ENCODE measurements around the gene RBFOX2. TPM values are rescaled to one million over a fixed set of nuclear protein-coding genes. Genes with fewer than 3 reads are reported as not detected.

Gene RBFOX2
- total and polyA plus RNA-seq, 12 donors, result 15.7 to 86.6 (median 69.8) TPM

GRCh38 chr22:36029406-36029755, 757 bp upstream of the RBFOX2 start:
- no peak for TF ChIP-seq POLR2A (IDR thresholded peaks at IDR 0.05)
- TF ChIP-seq, protein P1, sequence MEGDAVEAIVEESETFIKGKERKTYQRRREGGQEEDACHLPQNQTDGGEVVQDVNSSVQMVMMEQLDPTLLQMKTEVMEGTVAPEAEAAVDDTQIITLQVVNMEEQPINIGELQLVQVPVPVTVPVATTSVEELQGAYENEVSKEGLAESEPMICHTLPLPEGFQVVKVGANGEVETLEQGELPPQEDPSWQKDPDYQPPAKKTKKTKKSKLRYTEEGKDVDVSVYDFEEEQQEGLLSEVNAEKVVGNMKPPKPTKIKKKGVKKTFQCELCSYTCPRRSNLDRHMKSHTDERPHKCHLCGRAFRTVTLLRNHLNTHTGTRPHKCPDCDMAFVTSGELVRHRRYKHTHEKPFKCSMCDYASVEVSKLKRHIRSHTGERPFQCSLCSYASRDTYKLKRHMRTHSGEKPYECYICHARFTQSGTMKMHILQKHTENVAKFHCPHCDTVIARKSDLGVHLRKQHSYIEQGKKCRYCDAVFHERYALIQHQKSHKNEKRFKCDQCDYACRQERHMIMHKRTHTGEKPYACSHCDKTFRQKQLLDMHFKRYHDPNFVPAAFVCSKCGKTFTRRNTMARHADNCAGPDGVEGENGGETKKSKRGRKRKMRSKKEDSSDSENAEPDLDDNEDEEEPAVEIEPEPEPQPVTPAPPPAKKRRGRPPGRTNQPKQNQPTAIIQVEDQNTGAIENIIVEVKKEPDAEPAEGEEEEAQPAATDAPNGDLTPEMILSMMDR (IDR thresholded peaks at IDR 0.05), result no peak
- H3K9me3 ChIP-seq (replicated peaks in 1 of 3), result no peaks in the 10 kb centered on the region
- intact Hi-C loops (cut with DNase I), result loop anchor here in 1 of 2 donors (10.0 kb wide), 1 partner anchor 65 kb away; no protein-coding TSS in a partner anchor
- no peak for DNase-seq
- H3K27me3 ChIP-seq, result no peaks in the 10 kb centered on the region
- H3K4me1 ChIP-seq (replicated peaks in 1 of 2), result peaks cover 7 to 11% of the 10 kb centered on the region in 2 donors
- H3K27ac ChIP-seq, result peak overlapping the region in 2 of 5 donors; percentile 84 to 96
- H3K36me3 ChIP-seq (replicated peaks in 1 of 2), result no peaks in the 10 kb centered on the region
- peak overlapping the region in 2 of 4 donors; percentile 80 to 98 for H3K4me3 ChIP-seq
- 36 to 49% (median 48%) methylated on average over 7 of the region's 7 CpGs for WGBS, 4 donors

GRCh38 chr22:36027935-36028645, 534 bp downstream of the RBFOX2 start:
- no peaks in the 10 kb centered on the region for H3K36me3 ChIP-seq (replicated peaks in 1 of 2)
- H3K27me3 ChIP-seq, result no peaks in the 10 kb centered on the region
- intact Hi-C loops (cut with DNase I), result loop anchor here in 1 of 2 donors (10.0 kb wide), 1 partner anchor 63 kb away; no protein-coding TSS in a partner anchor
- TF ChIP-seq, protein P1 (IDR thresholded peaks at IDR 0.05), result no peak
- TF ChIP-seq POLR2A (IDR thresholded peaks at IDR 0.05), result peak in 1 of 2 donors; percentile 13
- H3K4me3 ChIP-seq, result peak overlapping the region; percentile 68 to 98 (median 76)
- peak in 5 of 7 donors; percentile 33 to 55 (median 42) for DNase-seq
- peaks cover 7 to 14% of the 10 kb centered on the region in 2 donors for H3K4me1 ChIP-seq (replicated peaks in 1 of 2)
- H3K9me3 ChIP-seq (replicated peaks in 1 of 3), result no peaks in the 10 kb centered on the region
- H3K27ac ChIP-seq, result peak overlapping the region; percentile 42 to 96 (median 84)
- WGBS, 4 donors, result 0 to 1% (median 0%) methylated on average over 12 to 86 of the region's 87 CpGs

DNA sequence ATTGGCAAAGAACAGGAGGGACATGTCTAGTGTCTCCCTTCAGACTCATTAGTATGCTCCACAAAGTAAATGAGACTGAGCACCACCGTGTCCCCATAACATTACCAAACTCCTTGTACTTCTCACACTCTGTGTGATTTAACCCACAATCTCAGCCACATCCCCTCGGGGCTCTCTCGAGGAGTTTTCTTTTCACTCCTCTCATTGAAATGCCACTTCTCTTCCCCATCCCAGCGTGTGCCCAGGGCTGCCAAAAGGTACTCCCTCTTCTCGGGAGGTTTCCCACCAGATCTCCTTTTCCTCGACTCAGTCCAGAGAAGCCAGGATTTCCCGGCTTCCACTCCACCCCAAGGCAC, 1.1 kb downstream of the RBFOX2 start:
- H3K9me3 ChIP-seq (replicated peaks in 1 of 3), result no peaks in the 10 kb centered on the region
- DNase-seq, result peak in 2 of 7 donors; percentile 24
- H3K36me3 ChIP-seq (replicated peaks in 1 of 2), result no peaks in the 10 kb centered on the region
- TF ChIP-seq POLR2A (IDR thresholded peaks at IDR 0.05), result no peak
- TF ChIP-seq, protein P1 (IDR thresholded peaks at IDR 0.05), result no peak
- 0 to 1% (median 1%) methylated on average over 7 of the region's 7 CpGs for WGBS, 4 donors
- H3K27ac ChIP-seq, result peak overlapping the region; percentile 42 to 96 (median 84)
- peaks cover 9 to 19% of the 10 kb centered on the region in 2 donors for H3K4me1 ChIP-seq (replicated peaks in 1 of 2)
- intact Hi-C loops (cut with DNase I), result loop anchor here in 1 of 2 donors (10.0 kb wide), 1 partner anchor 63 kb away; no protein-coding TSS in a partner anchor
- H3K4me3 ChIP-seq, result peak overlapping the region; percentile 68 to 98 (median 76)
- H3K27me3 ChIP-seq, result no peaks in the 10 kb centered on the region

DNA sequence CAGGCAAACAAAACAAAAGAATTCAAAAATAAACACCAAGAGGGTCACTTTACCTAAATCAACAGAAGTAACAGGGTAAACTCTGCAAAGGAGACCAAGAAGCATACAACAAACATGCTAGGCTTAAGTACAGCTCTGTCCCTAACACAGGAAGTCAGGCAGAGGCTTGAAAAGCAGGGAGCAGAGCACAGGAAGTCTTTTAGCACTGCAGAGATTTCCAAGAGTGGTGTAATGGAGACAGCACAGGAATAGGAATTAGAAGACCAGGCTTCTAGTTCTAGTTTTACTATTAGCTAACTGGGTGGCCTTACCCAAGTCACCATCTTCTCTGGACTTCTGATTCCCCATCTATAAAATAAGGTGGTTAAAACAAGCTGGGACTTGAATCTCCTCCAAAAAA, 1.9 kb downstream of the RBFOX2 start:
- peak overlapping the region in 1 of 4 donors; percentile 98 for H3K4me3 ChIP-seq
- H3K27ac ChIP-seq, result peak overlapping the region in 2 of 5 donors; percentile 84 to 96
- H3K4me1 ChIP-seq (replicated peaks in 1 of 2), result peaks cover 15 to 27% of the 10 kb centered on the region in 2 donors
- intact Hi-C loops (cut with DNase I), result loop anchor here in 1 of 2 donors (10.0 kb wide), 1 partner anchor 62 kb away; no protein-coding TSS in a partner anchor
- no peaks in the 10 kb centered on the region for H3K9me3 ChIP-seq (replicated peaks in 1 of 3)
- DNase-seq, result no peak
- TF ChIP-seq, protein P1 (IDR thresholded peaks at IDR 0.05), result no peak
- no peak for TF ChIP-seq POLR2A (IDR thresholded peaks at IDR 0.05)
- no peaks in the 10 kb centered on the region for H3K27me3 ChIP-seq
- no peaks in the 10 kb centered on the region for H3K36me3 ChIP-seq (replicated peaks in 1 of 2)

Data from adrenal gland (tissue), 12 donors.